CD4-positive, alpha-beta T cell treated with Interleukin-21 for 1 hour (primary cell): Measurements from ENCODE around the gene IL1RAP.
"Not testable (repeated sequence)": the region's sequence is repeated elsewhere in the genome, so short reads cannot be mapped to it uniquely, and the experiment has no call there.

Source experiments
- DNase-seq: peaks from one replicate; pipeline ENCODE4 v3.0.0-alpha.2; 2020

Gene IL1RAP

GRCh38 chr3:190677868-190678267 lies 164.0 kb downstream of the IL1RAP start:
- not testable (repeated sequence) for DNase-seq

GRCh38 chr3:190680691-190681090 lies 166.8 kb downstream of the IL1RAP start:
- DNase-seq, result no peak

- no peak for DNase-seq
Measured at GRCh38 chr3:190684776-190685175, 170.9 kb downstream of the IL1RAP start.

- no peak for DNase-seq
Measured at GRCh38 chr3:190686011-190686410, 172.1 kb downstream of the IL1RAP start.

- no peak for DNase-seq
Measured at GRCh38 chr3:190690246-190690645, 176.4 kb downstream of the IL1RAP start.

- DNase-seq, result no peak
Measured at GRCh38 chr3:190692256-190692655, 178.4 kb downstream of the IL1RAP start.

- DNase-seq, result no peak
Measured at GRCh38 chr3:190694335-190695001, 180.6 kb downstream of the IL1RAP start.

GRCh38 chr3:190695225-190695624 lies 181.3 kb downstream of the IL1RAP start:
- no peak for DNase-seq

GRCh38 chr3:190695994-190696393 lies 182.1 kb downstream of the IL1RAP start:
- no peak for DNase-seq

- no peak for DNase-seq
Measured at GRCh38 chr3:190696777-190697501, 183.1 kb downstream of the IL1RAP start.

- no peak for DNase-seq
Measured at GRCh38 chr3:190697502-190697830, 183.6 kb downstream of the IL1RAP start.

- no peak for DNase-seq
Measured at GRCh38 chr3:190697901-190698300, 184.0 kb downstream of the IL1RAP start.

- no peak for DNase-seq
Measured at GRCh38 chr3:190699776-190700175, 185.9 kb downstream of the IL1RAP start.

GRCh38 chr3:190701096-190701532 lies 187.2 kb downstream of the IL1RAP start:
- no peak for DNase-seq

- DNase-seq, result no peak
Measured at GRCh38 chr3:190706582-190706981, 192.7 kb downstream of the IL1RAP start.
